ENCODE results near the gene GSN. TPM values are rescaled to one million over a fixed set of nuclear protein-coding genes. Genes with fewer than 3 reads are reported as not detected.

GSN gene
- total RNA-seq, 4 donors from 2014 or later = 287 to 1,151 (median 926) TPM

- Histone ChIP-seq H3K36me3 (peaks cover 0 to 17% (median 0%) of the 10 kb centered on the region in 3 donors), H3K9me3 (peaks cover 0 to 5% (median 0%) of the 10 kb centered on the region in 3 donors), H3K4me1 (no peaks in the 10 kb centered on the region), H3K27ac (no peak overlapping the region), H3K27me3 (no peaks in the 10 kb centered on the region), H3K4me3 (no peak overlapping the region)
- WGBS, 2 donors = 84 to 93% methylated on average over 3 of the region's 3 CpGs
- intact Hi-C loops (cut with DNase I) = no loop called here
- TF ChIP-seq POLR2A (IDR thresholded peaks at IDR 0.05) (no peak), CTCF (IDR thresholded peaks at IDR 0.05) (no peak)
- DNase-seq = no peak
Observed at GRCh38 chr9:121239071-121239470, 28.9 kb upstream of the GSN start.

- Histone ChIP-seq H3K27ac (no peak overlapping the region), H3K36me3 (peaks cover 0 to 14% (median 0%) of the 10 kb centered on the region in 3 donors), H3K27me3 (no peaks in the 10 kb centered on the region), H3K4me3 (no peak overlapping the region), H3K9me3 (peaks cover 0 to 11% (median 0%) of the 10 kb centered on the region in 3 donors), H3K4me1 (no peaks in the 10 kb centered on the region)
- DNase-seq = no peak
- TF ChIP-seq CTCF (IDR thresholded peaks at IDR 0.05) (no peak), POLR2A (IDR thresholded peaks at IDR 0.05) (no peak)
- WGBS, 2 donors = 95 to 98% methylated on average over 5 of the region's 5 CpGs
- intact Hi-C loops (cut with DNase I) = no loop called here
Observed at GRCh38 chr9:121239851-121240250, 28.1 kb upstream of the GSN start.

- Histone ChIP-seq H3K27me3 (no peaks in the 10 kb centered on the region), H3K4me1 (no peaks in the 10 kb centered on the region), H3K4me3 (no peak overlapping the region), H3K36me3 (peaks cover 0 to 6% (median 0%) of the 10 kb centered on the region in 3 donors), H3K27ac (no peak overlapping the region), H3K9me3 (peaks cover 0 to 11% (median 0%) of the 10 kb centered on the region in 3 donors)
- TF ChIP-seq CTCF (IDR thresholded peaks at IDR 0.05) (no peak), POLR2A (IDR thresholded peaks at IDR 0.05) (no peak)
- no peak for DNase-seq
- intact Hi-C loops (cut with DNase I) = no loop called here
- 80 to 83% methylated on average over 6 of the region's 6 CpGs for WGBS, 2 donors
Observed at GRCh38 chr9:121240472-121241135, 27.4 kb upstream of the GSN start.

GRCh38 chr9:121242219-121242958 is 25.6 kb upstream of the GSN start:
- H3K9me3 ChIP-seq = peaks cover 0 to 11% (median 0%) of the 10 kb centered on the region in 3 donors
- DNase-seq = no peak
- intact Hi-C loops (cut with DNase I) = no loop called here
- peak overlapping the region in 1 of 4 donors; percentile 9 for H3K27ac ChIP-seq
- TF ChIP-seq POLR2A (IDR thresholded peaks at IDR 0.05) (no peak), CTCF (IDR thresholded peaks at IDR 0.05) (no peak)
- no peak overlapping the region for H3K4me3 ChIP-seq
- H3K27me3 ChIP-seq = no peaks in the 10 kb centered on the region
- WGBS, 2 donors = 68 to 81% methylated on average over 4 to 5 of the region's 5 CpGs
- H3K4me1 ChIP-seq = no peaks in the 10 kb centered on the region
- no peaks in the 10 kb centered on the region for H3K36me3 ChIP-seq

- Histone ChIP-seq H3K4me1 (no peaks in the 10 kb centered on the region), H3K36me3 (no peaks in the 10 kb centered on the region), H3K4me3 (no peak overlapping the region), H3K9me3 (peaks cover 0 to 11% (median 0%) of the 10 kb centered on the region in 3 donors), H3K27ac (peak overlapping the region in 1 of 4 donors; percentile 9), H3K27me3 (no peaks in the 10 kb centered on the region)
- TF ChIP-seq POLR2A (IDR thresholded peaks at IDR 0.05) = no peak
- no peak for TF ChIP-seq CTCF (IDR thresholded peaks at IDR 0.05)
- intact Hi-C loops (cut with DNase I) = no loop called here
- DNase-seq = no peak
- WGBS, 2 donors = 74 to 75% methylated on average over 4 of the region's 4 CpGs
Observed at GRCh38 chr9:121242959-121243346, 25.0 kb upstream of the GSN start.

All from esophagus squamous epithelium (tissue), 5 donors.